BE2C (cell line): ENCODE measurements around the gene ERN2.

Experiments used
- DNase-seq: peaks from one replicate; pipeline ENCODE4 v3.0.0-alpha.2; 2020
- H3K27me3 ChIP-seq: fragments of 250-450 bp; sonication (Bioruptor Pico); 2 replicates; pipeline ENCODE4 v1.5.1; 2020; ENCODE audit warnings: mild to moderate bottlenecking
- H3K36me3 ChIP-seq: fragments of 250-450 bp; sonication (Bioruptor Pico); 2 replicates; pipeline ENCODE4 v1.5.1; 2020; ENCODE audit warnings: mild to moderate bottlenecking
- H3K4me1 ChIP-seq: fragments of 250-450 bp; sonication (Bioruptor Pico); 2 replicates; pipeline ENCODE4 v1.5.1; 2020
- H3K4me3 ChIP-seq: 2 replicates; pipeline ENCODE4 v1.5.1; 2011; ENCODE audit warnings: low read depth, low read length
- H3K9me3 ChIP-seq: fragments of 250-450 bp; sonication (Bioruptor Pico); 2 replicates; pipeline ENCODE4 v1.5.1; 2020
- CTCF ChIP-seq: IDR thresholded peaks from 2 replicates; pipeline ENCODE4 v1.5.1; 2012; ENCODE audit warnings: mild to moderate bottlenecking, low read depth, low read length

ERN2 gene

GRCh38 chr16:23642246-23642774, 70.7 kb downstream of the ERN2 start:
- Histone ChIP-seq H3K4me3 (peak overlapping the region; percentile 100), H3K27me3 (no peaks in the 10 kb centered on the region), H3K36me3 (peaks cover 20% of the 10 kb centered on the region), H3K4me1 (no peaks in the 10 kb centered on the region), H3K9me3 (no peaks in the 10 kb centered on the region)
- no peak for TF ChIP-seq CTCF
- no peak for DNase-seq

DNA sequence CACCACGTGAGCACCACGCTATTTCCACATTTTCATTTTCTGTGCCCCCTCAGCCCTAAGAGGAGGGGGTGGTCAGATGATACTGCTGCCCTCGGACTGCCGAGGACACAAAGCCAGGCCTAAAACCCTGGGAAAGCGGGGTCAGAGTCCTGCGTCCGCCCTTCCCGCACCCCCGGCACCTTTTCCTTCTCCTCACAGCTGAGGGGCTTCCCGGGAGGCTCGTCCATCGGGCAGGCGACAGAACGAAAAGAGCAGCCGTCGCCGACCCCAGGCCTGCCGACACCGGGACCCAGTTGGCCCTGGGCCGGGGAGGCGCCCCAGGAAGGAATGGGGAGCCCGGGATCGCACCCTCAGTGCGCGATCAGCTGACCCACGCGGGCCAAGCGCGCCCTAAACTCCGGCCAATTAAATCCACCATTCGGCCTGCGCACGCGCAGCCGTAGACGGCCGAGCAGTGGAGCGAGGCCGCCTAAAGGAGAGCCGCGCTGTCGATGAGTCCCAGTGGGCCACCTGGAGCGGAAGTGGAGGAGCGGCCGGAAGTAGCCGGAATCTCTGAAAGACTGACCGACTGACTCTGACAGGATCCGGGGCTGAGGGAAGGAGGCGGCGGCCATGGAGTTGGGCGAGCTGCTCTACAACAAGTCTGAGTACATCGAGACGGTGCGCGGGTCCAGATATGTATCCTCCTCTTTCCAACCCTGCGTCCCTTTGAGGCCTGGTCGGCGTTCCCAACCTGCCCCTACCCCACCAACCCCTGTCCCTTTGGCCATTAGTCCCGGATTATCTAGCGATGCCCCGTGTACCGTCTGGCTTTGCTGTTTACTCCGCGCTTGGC, 71.9 kb downstream of the ERN2 start, which contains the start of the genes DCTN5 and PALB2:
Gene DCTN5 (plus strand): TSS at position 536 of the 835 bp plus-strand sequence. CDS start 77 bp downstream, at position 613.
Gene PALB2 (minus strand): TSS at position 380 of the 835 bp plus-strand sequence. CDS start 153 bp downstream, at position 227.
- no peaks in the 10 kb centered on the region for H3K27me3 ChIP-seq
- H3K4me3 ChIP-seq: peak within 1 kb of the TSS; percentile 100
- H3K9me3 ChIP-seq: no peaks in the 10 kb centered on the region
- peaks cover 17% of the 10 kb centered on the region for H3K36me3 ChIP-seq
- peak; percentile 95 for DNase-seq
- no peaks in the 10 kb centered on the region for H3K4me1 ChIP-seq
- no peak for TF ChIP-seq CTCF

DNA sequence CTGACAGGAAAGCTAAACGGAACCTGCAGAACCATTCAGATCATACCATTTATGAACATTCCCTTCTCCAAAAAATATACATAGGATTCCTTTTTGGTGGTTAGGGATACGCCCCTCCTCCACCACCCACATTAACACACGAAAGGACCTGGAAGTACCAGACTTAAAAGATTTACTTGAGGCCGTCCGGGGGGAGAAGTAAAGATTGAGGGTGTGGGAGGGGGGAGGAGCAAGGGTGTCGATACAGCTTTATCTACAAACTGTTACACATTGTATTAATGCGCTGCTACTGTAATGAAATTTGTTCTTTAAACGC, 72.4 kb downstream of the ERN2 start:
- peak overlapping the region; percentile 100 for H3K4me3 ChIP-seq

More for the DNA sequence above, 72.4 kb downstream of the ERN2 start:
- Histone ChIP-seq H3K9me3 (no peaks in the 10 kb centered on the region), H3K4me1 (no peaks in the 10 kb centered on the region), H3K27me3 (no peaks in the 10 kb centered on the region), H3K36me3 (peaks cover 17% of the 10 kb centered on the region)
- no peak for DNase-seq
- no peak for TF ChIP-seq CTCF
